Keratinocyte (primary cell): ENCODE data around the gene HYAL2. TPM values are rescaled to one million over a fixed set of nuclear protein-coding genes. Genes with fewer than 3 reads are reported as not detected.

Experiments
- DNase-seq: peaks from one replicate; pipeline ENCODE4 v3.0.0-alpha.2; 2011; ENCODE audit warnings: low read depth, missing footprints, low spot score
- FAIRE-seq: peaks from 2 replicates; lab custom pipeline; 2011; peaks lifted over from hg19 to GRCh38; lab: Jason Lieb, UNC
- H2AFZ ChIP-seq: 2 replicates; pipeline ENCODE4 v1.6.0; 2012; ENCODE audit warnings: low read length, control low read depth, inconsistent platforms; ENCODE audit not compliant: control insufficient read depth
- H3K27ac ChIP-seq: 2 replicates; pipeline ENCODE4 v1.5.1; 2011; ENCODE audit warnings: low read length; ENCODE audit not compliant: control insufficient read depth, insufficient read depth
- H3K27me3 ChIP-seq: 3 replicates; pipeline ENCODE4 v1.6.0; 2011; ENCODE audit warnings: low read length; ENCODE audit not compliant: control insufficient read depth, insufficient read depth; ENCODE audit errors: extremely low read depth
- H3K36me3 ChIP-seq, 2 experiments: 2 replicates in 1 of 2; 3 replicates in 1 of 2; pipeline ENCODE4 v1.5.1; 2011; ENCODE audit warnings: low read length in 2 of 2, mild to moderate bottlenecking in 1 of 2; ENCODE audit not compliant: control insufficient read depth in 2 of 2, insufficient read depth in 2 of 2; ENCODE audit errors: extremely low read depth in 1 of 2
- H3K4me1 ChIP-seq: 3 replicates; pipeline ENCODE4 v1.5.1; 2011; ENCODE audit warnings: low read length; ENCODE audit not compliant: control insufficient read depth, insufficient read depth; ENCODE audit errors: extremely low read depth
- H3K4me2 ChIP-seq: 3 replicates; pipeline ENCODE4 v1.6.0; 2011; ENCODE audit warnings: low read depth, low read length; ENCODE audit not compliant: control insufficient read depth, insufficient read depth; ENCODE audit errors: extremely low read depth
- H3K4me3 ChIP-seq, 3 experiments: fragments of 200-600 bp in 1 of 3; sonication (generic) in 1 of 3; 2 replicates in 2 of 3; 3 replicates in 1 of 3; pipeline ENCODE4 v1.5.1; 2011 to 2016; ENCODE audit warnings: low read length in 3 of 3, mild to moderate bottlenecking in 3 of 3, control low read depth in 2 of 3, inconsistent platforms in 1 of 3, low read depth in 1 of 3, mixed read lengths in 1 of 3, mixed run types in 1 of 3, moderate library complexity in 1 of 3; ENCODE audit not compliant: control insufficient read depth in 2 of 3, insufficient read depth in 2 of 3; ENCODE audit errors: extremely low read depth in 1 of 3
- H3K79me2 ChIP-seq: 2 replicates; pipeline ENCODE4 v1.6.0; 2012; ENCODE audit warnings: low read length; ENCODE audit not compliant: control insufficient read depth, insufficient read depth
- H3K9ac ChIP-seq: 3 replicates; pipeline ENCODE4 v1.6.0; 2011; ENCODE audit warnings: low read length; ENCODE audit not compliant: control insufficient read depth, insufficient read depth; ENCODE audit errors: extremely low read depth
- H3K9me1 ChIP-seq: 3 replicates; pipeline ENCODE4 v1.6.0; 2011; ENCODE audit warnings: low read length; ENCODE audit not compliant: control insufficient read depth, insufficient read depth; ENCODE audit errors: extremely low read depth
- H3K9me3 ChIP-seq: 2 replicates; pipeline ENCODE4 v1.5.1; 2012; ENCODE audit warnings: low read depth, low read length; ENCODE audit not compliant: control insufficient read depth
- H4K20me1 ChIP-seq: 3 replicates; pipeline ENCODE4 v1.6.0; 2011; ENCODE audit warnings: low read length; ENCODE audit not compliant: control insufficient read depth, insufficient read depth; ENCODE audit errors: extremely low read depth
- EZH2 ChIP-seq: IDR thresholded peaks from one replicate; pipeline ENCODE4 v1.6.1; 2012; ENCODE audit warnings: inconsistent platforms, mild to moderate bottlenecking, low read length, moderate library complexity
- dilution Hi-C: fragments of 300-500 bp; cut with MboI; formaldehyde crosslinking; loops from one replicate; pipeline ENCODE4 v1.7.0; 2020; ENCODE audit warnings: low sequenced_read_pairs; ENCODE audit not compliant: extremely low pct_ligation_motif_present
- polyA plus RNA-seq, 5 experiments: library from polyadenylated mRNA; depleted of rRNA in 3 of 5; stranded (reverse) in 3 of 5; stranded (forward) in 1 of 5; unstranded in 1 of 5; fragments of >200 nt; gene quantifications; 1 replicate in 1 of 5; 2 replicates in 3 of 5; 3 replicates in 1 of 5; pipeline versions ENCODE4 v1.2.1 to v1.2.3, GENCODE V29; 2011 to 2012; ENCODE audit warnings: missing spikeins in 2 of 5, low read depth in 1 of 5, low replicate concordance in 1 of 5
- TF ChIP-seq, protein P1 (sequence below), 3 experiments: IDR thresholded peaks in 1 of 3; conservative IDR thresholded peaks in 1 of 3; optimal IDR thresholded peaks in 1 of 3; 2 replicates in 2 of 3; 3 replicates in 1 of 3; pipeline versions ENCODE3 to v1.5.1; 2011; ENCODE audit warnings: low read length in 3 of 3, mild to moderate bottlenecking in 3 of 3, moderate library complexity in 2 of 3, control low read depth in 1 of 3, inconsistent platforms in 1 of 3; ENCODE audit not compliant: insufficient read depth in 2 of 3; ENCODE audit errors: extremely low read depth in 1 of 3

HYAL2 gene
- polyA plus RNA-seq, 1 donor (not counting 4 experiments of a cell fraction or from before 2014, with no cell fraction given) = 42.8 TPM

DNA sequence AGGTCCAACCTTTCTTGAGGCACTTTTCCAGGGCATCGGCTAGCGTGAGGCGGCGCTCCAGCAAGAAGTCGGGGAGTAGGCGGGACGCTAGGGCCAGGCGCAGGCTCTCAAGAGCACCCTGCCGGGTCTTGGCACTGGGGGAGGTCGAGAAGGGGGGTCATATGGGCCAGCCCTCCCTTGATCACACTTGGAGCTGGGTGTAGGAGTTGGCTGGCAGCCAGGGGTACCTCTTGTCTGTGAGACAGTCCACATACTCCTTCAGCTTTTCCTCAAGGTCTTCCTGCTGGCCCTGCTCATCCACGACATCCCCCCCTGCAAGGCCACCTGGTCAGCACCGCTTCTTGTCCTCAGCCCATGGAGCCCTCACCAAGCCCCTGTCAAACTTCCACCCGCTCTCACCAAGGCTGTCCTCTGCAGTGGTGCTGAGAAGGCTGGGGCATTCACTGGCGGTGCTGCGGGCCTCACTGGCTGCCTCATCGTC is 32.3 kb downstream of the HYAL2 start:
- H2AFZ ChIP-seq = no peak overlapping the region
- no peaks in the 10 kb centered on the region for H4K20me1 ChIP-seq
- peaks cover 42% of the 10 kb centered on the region in 2 experiments for H3K36me3 ChIP-seq
- no peaks in the 10 kb centered on the region for H3K27me3 ChIP-seq
- peak overlapping the region in 1 of 3 experiments; percentile 44 for H3K4me3 ChIP-seq
- H3K9me1 ChIP-seq = no peaks in the 10 kb centered on the region
- dilution Hi-C loops = no loop called here
- H3K4me1 ChIP-seq = peaks cover 12% of the 10 kb centered on the region
- no peak overlapping the region for H3K9ac ChIP-seq
- DNase-seq (no peak), FAIRE-seq (no peak)
- peaks cover 29% of the 10 kb centered on the region for H3K79me2 ChIP-seq
- H3K9me3 ChIP-seq = no peaks in the 10 kb centered on the region
- no peak overlapping the region for H3K4me2 ChIP-seq
- no peak overlapping the region for H3K27ac ChIP-seq
- no peak for TF ChIP-seq EZH2
- TF ChIP-seq, protein P1, sequence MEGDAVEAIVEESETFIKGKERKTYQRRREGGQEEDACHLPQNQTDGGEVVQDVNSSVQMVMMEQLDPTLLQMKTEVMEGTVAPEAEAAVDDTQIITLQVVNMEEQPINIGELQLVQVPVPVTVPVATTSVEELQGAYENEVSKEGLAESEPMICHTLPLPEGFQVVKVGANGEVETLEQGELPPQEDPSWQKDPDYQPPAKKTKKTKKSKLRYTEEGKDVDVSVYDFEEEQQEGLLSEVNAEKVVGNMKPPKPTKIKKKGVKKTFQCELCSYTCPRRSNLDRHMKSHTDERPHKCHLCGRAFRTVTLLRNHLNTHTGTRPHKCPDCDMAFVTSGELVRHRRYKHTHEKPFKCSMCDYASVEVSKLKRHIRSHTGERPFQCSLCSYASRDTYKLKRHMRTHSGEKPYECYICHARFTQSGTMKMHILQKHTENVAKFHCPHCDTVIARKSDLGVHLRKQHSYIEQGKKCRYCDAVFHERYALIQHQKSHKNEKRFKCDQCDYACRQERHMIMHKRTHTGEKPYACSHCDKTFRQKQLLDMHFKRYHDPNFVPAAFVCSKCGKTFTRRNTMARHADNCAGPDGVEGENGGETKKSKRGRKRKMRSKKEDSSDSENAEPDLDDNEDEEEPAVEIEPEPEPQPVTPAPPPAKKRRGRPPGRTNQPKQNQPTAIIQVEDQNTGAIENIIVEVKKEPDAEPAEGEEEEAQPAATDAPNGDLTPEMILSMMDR (optimal IDR thresholded peaks at IDR 0.05 in 1 of 3, IDR thresholded peaks at IDR 0.05 in 1 of 3, conservative IDR thresholded peaks at IDR 0.05 in 1 of 3; ENCODE audit: extremely low read depth in 1 of 3, insufficient read depth in 2 of 3, low read length in 3 of 3) = no peak

DNA sequence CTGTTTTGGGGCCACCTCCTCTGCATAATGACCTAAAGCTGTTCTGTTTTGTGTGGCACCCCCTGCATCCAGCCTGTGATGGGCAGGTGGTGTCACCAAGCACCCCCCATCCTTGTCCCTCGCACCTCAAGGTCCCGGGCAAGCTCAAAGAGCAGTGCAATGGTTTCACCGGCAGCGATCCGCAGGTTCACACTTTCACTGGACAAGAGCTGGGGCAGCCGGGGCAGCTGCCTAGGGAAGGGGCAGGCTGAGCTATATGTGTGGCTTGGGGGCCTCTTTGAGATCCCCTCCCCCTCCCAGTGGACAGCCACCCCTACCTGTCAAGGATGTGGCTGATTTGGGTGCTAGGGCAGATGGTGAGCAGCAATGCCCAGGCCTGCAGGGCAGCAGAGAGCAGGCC is 33.4 kb downstream of the HYAL2 start:
- Histone ChIP-seq H3K79me2 (peaks cover 29% of the 10 kb centered on the region), H3K4me3 (no peak overlapping the region), H3K4me1 (peaks cover 12% of the 10 kb centered on the region), H4K20me1 (no peaks in the 10 kb centered on the region), H3K27me3 (no peaks in the 10 kb centered on the region), H3K4me2 (no peak overlapping the region), H2AFZ (no peak overlapping the region), H3K9ac (no peak overlapping the region), H3K9me1 (no peaks in the 10 kb centered on the region), H3K9me3 (no peaks in the 10 kb centered on the region), H3K36me3 (peaks cover 42% of the 10 kb centered on the region in 2 experiments), H3K27ac (no peak overlapping the region)
- FAIRE-seq (no peak), DNase-seq (no peak)
- dilution Hi-C loops = no loop called here
- no peak for TF ChIP-seq EZH2
- TF ChIP-seq, protein P1 (optimal IDR thresholded peaks at IDR 0.05 in 1 of 3, IDR thresholded peaks at IDR 0.05 in 1 of 3, conservative IDR thresholded peaks at IDR 0.05 in 1 of 3; ENCODE audit: extremely low read depth in 1 of 3, insufficient read depth in 2 of 3, low read length in 3 of 3) = no peak
